ENCODE measurements around the gene SPATA13. TPM values are rescaled to one million over a fixed set of nuclear protein-coding genes. Genes with fewer than 3 reads are reported as not detected.
A peak's percentile ranks its signal among the peaks of the same experiment; 100 is the strongest.

Gene SPATA13
- total and polyA plus RNA-seq, 2 donors (not counting 3 experiments of a cell fraction or from before 2014, with no cell fraction given): 6.6 to 12.9 TPM

DNA sequence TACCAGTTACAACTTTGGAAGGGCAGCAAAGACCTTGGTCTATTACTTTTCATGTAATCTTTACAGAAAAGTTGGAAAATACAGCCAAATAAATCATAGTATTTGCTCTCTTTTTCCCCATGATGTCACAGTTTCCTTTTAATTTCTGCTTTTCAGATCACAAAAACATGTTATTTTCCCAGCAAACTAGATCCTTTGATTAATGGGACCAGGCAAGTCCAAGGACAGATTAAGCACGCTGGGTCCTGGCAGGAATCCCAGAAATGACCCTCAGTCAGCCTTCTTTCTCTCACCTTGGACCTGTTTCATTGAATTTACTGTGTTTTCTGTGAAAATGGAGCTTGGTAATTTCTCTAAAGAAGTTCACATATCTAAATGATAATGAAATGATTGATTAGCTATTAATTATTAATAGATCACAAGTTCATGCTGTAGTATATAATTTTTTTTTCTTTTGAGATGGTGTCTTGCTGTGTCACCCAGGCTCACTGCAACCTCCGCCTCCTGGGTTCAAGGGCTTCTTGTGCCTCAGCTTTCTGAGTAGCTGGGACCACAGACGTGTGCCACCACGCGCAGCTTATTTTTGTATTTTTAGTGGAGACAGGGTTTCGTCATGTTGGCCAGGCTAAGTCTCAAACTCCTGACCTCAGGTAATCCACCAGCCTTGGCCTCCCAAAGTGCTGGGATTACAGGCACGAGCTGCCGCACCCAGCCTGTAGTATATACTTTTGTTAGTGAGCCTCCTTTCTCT, 16.0 kb downstream of the SPATA13 start:
- H3K36me3 ChIP-seq (ENCODE audit: control insufficient read depth in 2 of 2, extremely low read depth in 1 of 2, insufficient read depth in 2 of 2, low read length in 2 of 2): no peaks in the 10 kb centered on the region
- no peak overlapping the region for H3K4me2 ChIP-seq (ENCODE audit: insufficient read depth, low read length)
- dilution Hi-C loops (cut with MboI; ENCODE audit: extremely low pct_ligation_motif_present, low sequenced_read_pairs): no loop called here
- no peak overlapping the region for H3K27ac ChIP-seq (ENCODE audit: insufficient read depth, low read depth, low read length)
- H3K4me3 ChIP-seq (replicated peaks in 1 of 3; ENCODE audit: insufficient read depth in 1 of 3, low read depth in 1 of 3, low read length in 3 of 3): no peak overlapping the region
- H3K9me1 ChIP-seq (replicated peaks; ENCODE audit: control insufficient read depth, extremely low read depth, insufficient read depth, low read length): no peaks in the 10 kb centered on the region
- H3K79me2 ChIP-seq (ENCODE audit: control insufficient read depth, insufficient read depth, low read length): peaks cover 33% of the 10 kb centered on the region
- intact Hi-C loops (cut with micrococcal nuclease): no loop called here
- no peak overlapping the region for H2AFZ ChIP-seq (ENCODE audit: low read depth, low read length)
- CTCF ChIA-PET: interaction anchor here (1.1 to 1.3 kb wide), 2 partner anchors 15 to 277 kb away, joined by 3 read pairs; no protein-coding TSS in a partner anchor
- POLR2A ChIA-PET: no interaction called here
- H3K9ac ChIP-seq (replicated peaks; ENCODE audit: extremely low read depth, insufficient read depth, low read length): no peak overlapping the region
- no peaks in the 10 kb centered on the region for H3K9me3 ChIP-seq (replicated peaks; ENCODE audit: control insufficient read depth, insufficient read depth, low read length)
- DNase-seq (ENCODE audit: low read depth, low spot score) (peak; percentile 88), FAIRE-seq (no peak)
- TF ChIP-seq GATA2 (IDR thresholded peaks at IDR 0.05; ENCODE audit: insufficient read depth, insufficient read length, low read depth, low read length) (no peak), JUN (IDR thresholded peaks at IDR 0.05; ENCODE audit: borderline replicate concordance, insufficient read depth, insufficient read length, low read depth) (no peak), EZH2 (IDR thresholded peaks at IDR 0.05; ENCODE audit: borderline replicate concordance, low read depth, low read length, severe bottlenecking) (no peak), POLR2A (IDR thresholded peaks at IDR 0.05; ENCODE audit: low read depth, low read length) (no peak), MYC (IDR thresholded peaks at IDR 0.05; ENCODE audit: low read depth, low read length) (no peak), POLR2AphosphoS5 (IDR thresholded peaks at IDR 0.05; ENCODE audit: insufficient read depth, low read depth, low read length) (no peak), FOS (IDR thresholded peaks at IDR 0.05; ENCODE audit: borderline replicate concordance, insufficient read depth, low read length) (no peak)
- TF ChIP-seq, protein P1, sequence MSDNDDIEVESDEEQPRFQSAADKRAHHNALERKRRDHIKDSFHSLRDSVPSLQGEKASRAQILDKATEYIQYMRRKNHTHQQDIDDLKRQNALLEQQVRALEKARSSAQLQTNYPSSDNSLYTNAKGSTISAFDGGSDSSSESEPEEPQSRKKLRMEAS (IDR thresholded peaks at IDR 0.05; ENCODE audit: insufficient read depth, insufficient read length): no peak
- TF ChIP-seq, protein P2, sequence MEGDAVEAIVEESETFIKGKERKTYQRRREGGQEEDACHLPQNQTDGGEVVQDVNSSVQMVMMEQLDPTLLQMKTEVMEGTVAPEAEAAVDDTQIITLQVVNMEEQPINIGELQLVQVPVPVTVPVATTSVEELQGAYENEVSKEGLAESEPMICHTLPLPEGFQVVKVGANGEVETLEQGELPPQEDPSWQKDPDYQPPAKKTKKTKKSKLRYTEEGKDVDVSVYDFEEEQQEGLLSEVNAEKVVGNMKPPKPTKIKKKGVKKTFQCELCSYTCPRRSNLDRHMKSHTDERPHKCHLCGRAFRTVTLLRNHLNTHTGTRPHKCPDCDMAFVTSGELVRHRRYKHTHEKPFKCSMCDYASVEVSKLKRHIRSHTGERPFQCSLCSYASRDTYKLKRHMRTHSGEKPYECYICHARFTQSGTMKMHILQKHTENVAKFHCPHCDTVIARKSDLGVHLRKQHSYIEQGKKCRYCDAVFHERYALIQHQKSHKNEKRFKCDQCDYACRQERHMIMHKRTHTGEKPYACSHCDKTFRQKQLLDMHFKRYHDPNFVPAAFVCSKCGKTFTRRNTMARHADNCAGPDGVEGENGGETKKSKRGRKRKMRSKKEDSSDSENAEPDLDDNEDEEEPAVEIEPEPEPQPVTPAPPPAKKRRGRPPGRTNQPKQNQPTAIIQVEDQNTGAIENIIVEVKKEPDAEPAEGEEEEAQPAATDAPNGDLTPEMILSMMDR (IDR thresholded peaks at IDR 0.05; ENCODE audit: extremely low read depth in 1 of 2, insufficient read depth in 1 of 2, low read depth in 1 of 2, low read length in 2 of 2): no peak
- no peaks in the 10 kb centered on the region for H3K27me3 ChIP-seq (ENCODE audit: control insufficient read depth in 2 of 2, insufficient read depth in 2 of 2, low read length in 2 of 2)
- peaks cover 3% of the 10 kb centered on the region for H3K4me1 ChIP-seq (ENCODE audit: control insufficient read depth, extremely low read depth, insufficient read depth, low read length)
- no peaks in the 10 kb centered on the region for H4K20me1 ChIP-seq (replicated peaks; ENCODE audit: control insufficient read depth, extremely low read depth, insufficient read depth, low read length)
- no TSS peak for BruUV-seq (replicated peaks)

Data from endothelial cell of umbilical vein (primary cell).